ENCODE results near the gene ZNF829.

Gene ZNF829

GRCh38 chr19:36915992-36916830, at the start of gene ZNF829, which contains the start of gene ZNF568:
ZNF829 (minus strand) TSS chr19:36916291; CDS start chr19:36915167, 1,124 bp downstream.
ZNF568 (plus strand) TSS chr19:36916332; CDS start chr19:36922771, 6,439 bp downstream.
- peak; percentile 52 to 97 (median 87) for DNase-seq

GRCh38 chr19:36963280-36963679, 47.2 kb upstream of the ZNF829 start:
- DNase-seq = peak in 1 of 56 donors; percentile 1

- DNase-seq = no peak
These were observed 46.3 kb upstream of the ZNF829 start for GRCh38 chr19:36962346-36962745.

GRCh38 chr19:36950335-36951119, 34.4 kb upstream of the ZNF829 start:
- no peak for DNase-seq

- no peak for DNase-seq
These were observed 23.1 kb upstream of the ZNF829 start for GRCh38 chr19:36939153-36939552.

GRCh38 chr19:36931684-36932083, 15.6 kb upstream of the ZNF829 start:
- DNase-seq = no peak

GRCh38 chr19:36918090-36918489, 2.0 kb upstream of the ZNF829 start:
- DNase-seq = no peak

GRCh38 chr19:36916991-36917390, 900 bp upstream of the ZNF829 start:
- peak in 17 of 56 donors; percentile 0 to 29 (median 5) for DNase-seq

GRCh38 chr19:36898422-36898821, 17.7 kb downstream of the ZNF829 start:
- DNase-seq = no peak

GRCh38 chr19:36894849-36895383, 21.2 kb downstream of the ZNF829 start:
- no peak for DNase-seq

GRCh38 chr19:36891768-36892357, 24.2 kb downstream of the ZNF829 start:
- no peak for DNase-seq

- no peak for DNase-seq
These were observed 38.8 kb downstream of the ZNF829 start for GRCh38 chr19:36876993-36877938.

GRCh38 chr19:36851898-36852297, 64.2 kb downstream of the ZNF829 start:
- DNase-seq = no peak

GRCh38 chr19:36850559-36851442, 65.3 kb downstream of the ZNF829 start, which contains the start of gene ZNF345:
ZNF345 (plus strand) TSS chr19:36850876; CDS start chr19:36876831, 25,955 bp downstream.
- peak; percentile 37 to 94 (median 86) for DNase-seq

GRCh38 chr19:36849701-36850558, 66.2 kb downstream of the ZNF829 start:
- DNase-seq = peak; percentile 27 to 93 (median 84)

GRCh38 chr19:36847968-36848367, 68.1 kb downstream of the ZNF829 start:
- no peak for DNase-seq

GRCh38 chr19:36838784-36839324, 77.2 kb downstream of the ZNF829 start:
- DNase-seq = no peak

All from amygdala (tissue), 56 donors.